Omental fat pad (tissue), 4 donors: Measurements from ENCODE around the gene FECH. TPM values are rescaled to one million over a fixed set of nuclear protein-coding genes. Genes with fewer than 3 reads are reported as not detected.
"Not testable (repeated sequence)": the region's sequence is repeated elsewhere in the genome, so short reads cannot be mapped to it uniquely, and the experiment has no call there.

Experiments
- ATAC-seq: fragments of 150-250 bp; one replicate; pipeline ENCODE4 v1.9.1; 2016; ENCODE audit warnings: mild to moderate bottlenecking, moderate library complexity; ENCODE audit not compliant: low FRiP score
- DNase-seq: peaks from one replicate; pipeline ENCODE4 v3.0.0-alpha.2; 2019; ENCODE audit warnings: low spot score
- CTCF ChIP-seq, 3 donors: fragments of 450-650 bp; IDR thresholded peaks; one replicate each; pipeline ENCODE4 v1.5.1; 2016 to 2017; ENCODE audit warnings: antibody characterized with exemption in 3 of 3, mild to moderate bottlenecking in 3 of 3, moderate library complexity in 2 of 3
- total RNA-seq, 4 donors: library from RNA; depleted of rRNA; stranded (reverse); fragments of >200 nt; gene quantifications; one replicate each; pipeline ENCODE4 v1.1.0, GENCODE V29; 2016

FECH gene
- total RNA-seq, 4 donors from 2014 or later = 22.3 to 53.0 (median 31.7) TPM

- ATAC-seq = no peak
- no peak for DNase-seq
- no peak for TF ChIP-seq CTCF (IDR thresholded peaks at IDR 0.05)
Measured at GRCh38 chr18:57595347-57595746, 8.8 kb upstream of the FECH start.

GRCh38 chr18:57592716-57593115 is 6.2 kb upstream of the FECH start:
- not testable (repeated sequence) for DNase-seq, ATAC-seq

GRCh38 chr18:57589161-57589560 is 2.7 kb upstream of the FECH start:
- no peak for ATAC-seq
- TF ChIP-seq CTCF (IDR thresholded peaks at IDR 0.05) = no peak
- DNase-seq = no peak

- no peak for TF ChIP-seq CTCF (IDR thresholded peaks at IDR 0.05)
- ATAC-seq = no peak
- no peak for DNase-seq
Measured at GRCh38 chr18:57587098-57587661, 678 bp upstream of the FECH start.

- no peak for TF ChIP-seq CTCF (IDR thresholded peaks at IDR 0.05)
- ATAC-seq = peak; percentile 6
- DNase-seq = no peak
Measured at GRCh38 chr18:57585855-57586250, 649 bp downstream of the FECH start.

GRCh38 chr18:57585421-57585820 is 1.1 kb downstream of the FECH start:
- no peak for TF ChIP-seq CTCF (IDR thresholded peaks at IDR 0.05)
- ATAC-seq (no peak), DNase-seq (no peak)

- TF ChIP-seq CTCF (IDR thresholded peaks at IDR 0.05) = no peak
- ATAC-seq (no peak), DNase-seq (no peak)
Measured at GRCh38 chr18:57584444-57584843, 2.1 kb downstream of the FECH start.
